Heart left ventricle (tissue), 16 donors: ENCODE results near the gene TRIM38. TPM values are rescaled to one million over a fixed set of nuclear protein-coding genes. Genes with fewer than 3 reads are reported as not detected.

Experiments used
- ATAC-seq, 4 donors: fragments of 200-7000 bp; cut with Tn5 transposase; one replicate each; pipeline ENCODE4 v1.9.1; 2020 to 2022; ENCODE audit warnings: moderate library complexity in 4 of 4, mild to moderate bottlenecking in 3 of 4, moderate number of reproducible peaks in 1 of 4
- DNase-seq, 5 donors: peaks; one replicate each; pipeline ENCODE4 v3.0.0-alpha.2; 2020
- H3K27ac ChIP-seq, 12 donors: fragments of 200-600 bp; sonication (generic) in 4 of 12; one replicate each; pipeline versions ENCODE4 v1.5.0 to v1.8.0; 2016 to 2022; ENCODE audit warnings: mild to moderate bottlenecking in 2 of 12
- H3K27me3 ChIP-seq, 9 donors: fragments of 200-600 bp; sonication (generic) in 2 of 9; one replicate each; pipeline versions ENCODE4 v1.5.1 to v1.8.0; 2016 to 2022; ENCODE audit warnings: mild to moderate bottlenecking in 3 of 9
- H3K36me3 ChIP-seq, 9 donors: fragments of 200-600 bp; sonication (generic) in 2 of 9; one replicate each; pipeline versions ENCODE4 v1.5.0 to v1.8.0; 2018 to 2022; ENCODE audit warnings: mild to moderate bottlenecking in 2 of 9
- H3K4me1 ChIP-seq, 12 donors: fragments of 200-600 bp; sonication (generic) in 4 of 12; one replicate each; pipeline versions ENCODE4 v1.5.0 to v1.8.0; 2016 to 2022; ENCODE audit warnings: mild to moderate bottlenecking in 3 of 12
- H3K4me3 ChIP-seq, 12 donors: fragments of 200-600 bp; sonication (generic) in 4 of 12; one replicate each; pipeline versions ENCODE4 v1.5.0 to v1.8.0; 2017 to 2022; ENCODE audit warnings: mild to moderate bottlenecking in 9 of 12, moderate library complexity in 4 of 12
- H3K9me3 ChIP-seq, 12 donors: fragments of 200-600 bp; sonication (generic) in 4 of 12; one replicate each; pipeline versions ENCODE4 v1.5.0 to v1.8.0; 2016 to 2022; ENCODE audit warnings: mild to moderate bottlenecking in 1 of 12
- CTCF ChIP-seq, 12 donors: fragments of 200-600 bp; sonication (generic) in 4 of 12; IDR thresholded peaks; one replicate each; pipeline versions ENCODE4 v1.5.0 to v1.8.0; 2018 to 2022; ENCODE audit warnings: antibody characterized with exemption in 12 of 12, mild to moderate bottlenecking in 5 of 12
- POLR2A ChIP-seq, 2 donors: fragments of 450-650 bp; IDR thresholded peaks; one replicate each; pipeline ENCODE4 v1.6.1; 2017; ENCODE audit warnings: antibody characterized with exemption in 2 of 2, mild to moderate bottlenecking in 2 of 2, moderate library complexity in 2 of 2
- WGBS, 4 donors: extraction: QIAGEN DNeasy Blood & Tissue Kit in 2 of 4; methylation state at CpG; one replicate each; pipeline versions ENCODE4 v1.1.5 to v1.1.7; 2013 to 2018; 5-methylcytosine and 5-hydroxymethylcytosine counted together
- intact Hi-C, 10 donors: fragments of 100-400 bp; cut with DNase I; formaldehyde crosslinking; loops; one replicate each; pipeline versions ENCODE4 v1.11.1 to v1.14.2; 2022
- polyA plus RNA-seq, 2 donors: library from polyadenylated mRNA; stranded (reverse); fragments of 200-250 nt; gene quantifications; one replicate each; pipeline ENCODE4 v1.2.3, GENCODE V29; 2013
- total RNA-seq, 9 donors: library from RNA; depleted of rRNA in 2 of 9; stranded (reverse); fragments of >200 nt in 2 of 9; fragmentation: NEBNext Ultra II Directional in 3 of 9; extraction: Animal tissue kit (Norgen Biotek cat#: 25700) in 3 of 9; gene quantifications; one replicate each; pipeline versions ENCODE4 v1.1.0 to v1.2.4, GENCODE V29; 2016 to 2023
- donor health status: ischemic (EF 13 %, LVEDD 7.1; RV severe dilation, severe dysfunction).
- donor health status: healthy with polysubstance abuse.
- donor health status: DM: no; HTN: yes; CAD: no.
- donor health status: DM: no; HTN: no; CAD: no.
- donor health status: ischemic (EF 25% LVEDD 6.9; RV normal size, moderate dysfunction).
- donor health status: ischemic (EF 25% LVEDD 5.7; RV mildly dilated, moderate dysfunction).
- donor health status: healthy.
- donor health status: DM: yes; HTN: yes; CAD: no.
- donor health status: ischemic (EF 35%, LVEDD 5.7; RV mildly dilated, moderate dysfunction).
- donor health status: nonischemic (EF 11% LVEDD 7.7; RV severe dilation, severe dysfunction).
- donor health status: DM: yes; HTN: yes; CAD: no.
- donor health status: PGD.
- donor health status: ischemic (EF 29% LVEDD 5.4; RV normal size, mild dysfunction).
- donor health status: nonischemic (EF 23%, LVEDD 6.1; RV moderate dilation, normal function).

TRIM38 gene
- total and polyA plus RNA-seq, 11 donors, result 1.5 to 8.4 (median 2.3) TPM

GRCh38 chr6:25971187-25971821, 8.7 kb downstream of the TRIM38 start:
- intact Hi-C loops, result no loop called here
- TF ChIP-seq CTCF (IDR thresholded peaks at IDR 0.05), result no peak
- TF ChIP-seq POLR2A (IDR thresholded peaks at IDR 0.05), result no peak
- H3K9me3 ChIP-seq, result no peaks in the 10 kb centered on the region
- ATAC-seq (peak; percentile 59 to 92 (median 88)), DNase-seq (peak in 4 of 5 donors; percentile 29 to 63 (median 34))
- peaks cover 0 to 100% (median 96%) of the 10 kb centered on the region in 9 donors for H3K36me3 ChIP-seq
- no peak overlapping the region for H3K4me3 ChIP-seq
- 98 to 100% (median 99%) methylated on average over 1 of the region's 1 CpG for WGBS, 4 donors
- H3K4me1 ChIP-seq, result peaks cover 0 to 53% (median 31%) of the 10 kb centered on the region in 12 donors
- no peaks in the 10 kb centered on the region for H3K27me3 ChIP-seq
- peak overlapping the region in 7 of 12 donors; percentile 2 to 63 (median 31) for H3K27ac ChIP-seq

- 90 to 95% (median 94%) methylated on average over 1 of the region's 1 CpG for WGBS, 4 donors
These were observed 9.5 kb downstream of the TRIM38 start for GRCh38 chr6:25972128-25972527.

GRCh38 chr6:25972902-25973301, 10.3 kb downstream of the TRIM38 start:
- no peaks in the 10 kb centered on the region for H3K27me3 ChIP-seq
- no peak overlapping the region for H3K27ac ChIP-seq
- H3K9me3 ChIP-seq, result no peaks in the 10 kb centered on the region
- intact Hi-C loops, result no loop called here
- H3K4me3 ChIP-seq, result no peak overlapping the region
- peaks cover 0 to 37% (median 17%) of the 10 kb centered on the region in 12 donors for H3K4me1 ChIP-seq
- no peak for TF ChIP-seq POLR2A (IDR thresholded peaks at IDR 0.05)
- no peak for TF ChIP-seq CTCF (IDR thresholded peaks at IDR 0.05)
- H3K36me3 ChIP-seq, result peaks cover 0 to 100% (median 98%) of the 10 kb centered on the region in 9 donors
- ATAC-seq (no peak), DNase-seq (no peak)
- 85 to 90% (median 88%) methylated on average over 5 of the region's 5 CpGs for WGBS, 4 donors

More at GRCh38 chr6:25972128-25972527, 9.5 kb downstream of the TRIM38 start:
- Histone ChIP-seq H3K9me3 (no peaks in the 10 kb centered on the region), H3K27me3 (no peaks in the 10 kb centered on the region), H3K36me3 (peaks cover 0 to 100% (median 96%) of the 10 kb centered on the region in 9 donors), H3K27ac (peak overlapping the region in 3 of 12 donors; percentile 2 to 62 (median 48)), H3K4me1 (peaks cover 0 to 45% (median 23%) of the 10 kb centered on the region in 12 donors), H3K4me3 (no peak overlapping the region)
- intact Hi-C loops, result no loop called here
- ATAC-seq (no peak), DNase-seq (no peak)
- TF ChIP-seq POLR2A (IDR thresholded peaks at IDR 0.05) (no peak), CTCF (IDR thresholded peaks at IDR 0.05) (no peak)

- H3K4me1 ChIP-seq, result peaks cover 0 to 26% (median 10%) of the 10 kb centered on the region in 12 donors
- no peak for DNase-seq
- no peaks in the 10 kb centered on the region for H3K27me3 ChIP-seq
- H3K36me3 ChIP-seq, result peaks cover 0 to 100% (median 98%) of the 10 kb centered on the region in 9 donors
- H3K27ac ChIP-seq, result no peak overlapping the region
- 97 to 100% (median 99%) methylated on average over 2 of the region's 2 CpGs for WGBS, 4 donors
- no peaks in the 10 kb centered on the region for H3K9me3 ChIP-seq
- intact Hi-C loops, result no loop called here
- no peak overlapping the region for H3K4me3 ChIP-seq
- ATAC-seq, result no peak
- TF ChIP-seq POLR2A (IDR thresholded peaks at IDR 0.05) (no peak), CTCF (IDR thresholded peaks at IDR 0.05) (no peak)
These were observed 11.4 kb downstream of the TRIM38 start for GRCh38 chr6:25973923-25974555.
